B cell (primary cell): ENCODE results near the gene TCL1A. TPM values are rescaled to one million over a fixed set of nuclear protein-coding genes. Genes with fewer than 3 reads are reported as not detected.
A peak's percentile ranks its signal among the peaks of the same experiment; 100 is the strongest.

Experiments used
- ATAC-seq: fragments of 200-7000 bp; cut with Tn5 transposase; one replicate; pipeline ENCODE4 v1.10.0; 2021; ENCODE audit warnings: low read depth, mild to moderate bottlenecking, moderate number of reproducible peaks, moderate library complexity
- CTCF ChIA-PET: fragments of 350-600 bp; sonication (Branson Sonifier 250); formaldehyde crosslinking; loops from one replicate; lab custom pipeline; 2021; ENCODE audit warnings: antibody characterized with exemption, inconsistent platforms; lab: Charles Lee
- POLR2A ChIA-PET: fragments of 350-600 bp; sonication (Branson Sonifier 250); formaldehyde crosslinking; loops from one replicate; lab custom pipeline; 2021; ENCODE audit warnings: antibody characterized with exemption; lab: Charles Lee
- DNase-seq: peaks from one replicate; pipeline ENCODE4 v3.0.0; 2013
- H2AFZ ChIP-seq: 2 replicates; pipeline ENCODE4 v1.6.1; 2012; ENCODE audit warnings: mild to moderate bottlenecking, low read depth, low read length; ENCODE audit not compliant: insufficient read depth, poor library complexity, severe bottlenecking
- H3K27ac ChIP-seq, 2 donors: 1 replicate in 1 of 2; 2 replicates in 1 of 2; pipeline ENCODE4 v1.5.1; 2012 to 2013; ENCODE audit warnings: low read length in 2 of 2, mild to moderate bottlenecking in 2 of 2, moderate library complexity in 1 of 2
- H3K27me3 ChIP-seq, 4 experiments: fragments of 200-600 bp in 1 of 4; sonication (generic) in 1 of 4; replicated peaks in 1 of 4; 1 replicate in 2 of 4; 2 replicates in 2 of 4; pipeline versions ENCODE4 v1.6.1 to v1.7.0; 2013 to 2016; ENCODE audit warnings: low read length in 3 of 4, mild to moderate bottlenecking in 2 of 4, mixed read lengths in 1 of 4, moderate library complexity in 1 of 4; ENCODE audit not compliant: insufficient read depth in 4 of 4, control insufficient read depth in 3 of 4; ENCODE audit errors: control extremely low read depth in 1 of 4
- H3K36me3 ChIP-seq, 2 experiments: replicated peaks in 1 of 2; 1 replicate in 1 of 2; 2 replicates in 1 of 2; pipeline versions ENCODE4 v1.6.1 to v1.7.1; 2013; ENCODE audit warnings: low read length in 1 of 2; ENCODE audit not compliant: insufficient read depth in 2 of 2, control insufficient read depth in 1 of 2; ENCODE audit errors: control extremely low read depth in 1 of 2, extremely low read depth in 1 of 2
- H3K4me1 ChIP-seq, 2 donors: fragments of 200-600 bp in 1 of 2; sonication (generic) in 1 of 2; 1 replicate in 1 of 2; 2 replicates in 1 of 2; pipeline versions ENCODE4 v1.5.1 to v1.6.1; 2013 to 2017; ENCODE audit warnings: low read length in 2 of 2; ENCODE audit not compliant: control insufficient read depth in 2 of 2, insufficient read depth in 2 of 2
- H3K4me2 ChIP-seq: replicated peaks from 2 replicates; pipeline ENCODE3; 2012; ENCODE audit warnings: mild to moderate bottlenecking, low read depth, low read length; ENCODE audit not compliant: poor library complexity, severe bottlenecking
- H3K4me3 ChIP-seq, 5 experiments: fragments of 200-600 bp in 1 of 5; sonication (generic) in 1 of 5; 1 replicate in 3 of 5; 2 replicates in 2 of 5; pipeline versions ENCODE4 v1.5.1 to v1.7.0; 2011 to 2016; ENCODE audit warnings: low read length in 4 of 5, mild to moderate bottlenecking in 4 of 5, low read depth in 2 of 5, control low read depth in 1 of 5, moderate library complexity in 1 of 5; ENCODE audit not compliant: insufficient read depth in 1 of 5; ENCODE audit errors: control extremely low read depth in 1 of 5, extremely low read depth in 1 of 5
- H3K79me2 ChIP-seq: fragments of 200-600 bp; sonication (generic); one replicate; pipeline ENCODE4 v1.6.0; 2016; ENCODE audit warnings: low read length; ENCODE audit not compliant: control insufficient read depth, insufficient read depth
- H3K9ac ChIP-seq: fragments of 200-600 bp; sonication (generic); 2 replicates; pipeline ENCODE4 v1.6.1; 2017; ENCODE audit warnings: mild to moderate bottlenecking, low read length, moderate library complexity
- H3K9me3 ChIP-seq, 3 donors: one replicate each; pipeline versions ENCODE4 v1.6.1 to v1.7.1; 2013; ENCODE audit warnings: low read length in 2 of 3; ENCODE audit not compliant: control insufficient read depth in 2 of 3, insufficient read depth in 1 of 3; ENCODE audit errors: control extremely low read depth in 1 of 3
- H4K20me1 ChIP-seq: 2 replicates; pipeline ENCODE4 v1.6.0; 2012; ENCODE audit warnings: mild to moderate bottlenecking, low read length; ENCODE audit not compliant: insufficient read depth, control insufficient read depth, poor library complexity, severe bottlenecking
- H3K27ac Mint-ChIP-seq: one replicate; pipeline ENCODE4 v1.8.0; 2021; ENCODE audit warnings: mixed read lengths
- H3K27me3 Mint-ChIP-seq: one replicate; pipeline ENCODE4 v1.8.0; 2021; ENCODE audit warnings: mixed read lengths
- H3K4me1 Mint-ChIP-seq: one replicate; pipeline ENCODE4 v1.8.0; 2021; ENCODE audit warnings: mixed read lengths
- H3K4me3 Mint-ChIP-seq: one replicate; pipeline ENCODE4 v1.8.0; 2021; ENCODE audit warnings: mixed read lengths
- H3K9me3 Mint-ChIP-seq: one replicate; pipeline ENCODE4 v1.8.0; 2022; ENCODE audit warnings: mixed read lengths; ENCODE audit not compliant: insufficient read depth
- CTCF ChIP-seq: fragments of 200-600 bp; IDR thresholded peaks from one replicate; pipeline ENCODE4 v1.8.0; 2022; ENCODE audit warnings: antibody characterized with exemption, mild to moderate bottlenecking
- EZH2 ChIP-seq: IDR thresholded peaks from 2 replicates; pipeline ENCODE4 v1.6.1; 2012; ENCODE audit warnings: borderline replicate concordance, low read depth, mild to moderate bottlenecking, moderate library complexity, low read length; ENCODE audit not compliant: insufficient read depth, poor library complexity, severe bottlenecking
- WGBS: methylation state at CpG from one replicate; pipeline ENCODE4 v1.1.5; 2013; ENCODE audit warnings: missing lambda C conversion rate; ENCODE audit not compliant: insufficient coverage; 5-methylcytosine and 5-hydroxymethylcytosine counted together
- intact Hi-C: fragments of 100-400 bp; cut with micrococcal nuclease; formaldehyde crosslinking; loops from one replicate; pipeline ENCODE4 v1.10.0; 2022
- polyA plus RNA-seq: library from polyadenylated mRNA; depleted of rRNA; stranded (reverse); fragments of >200 nt; gene quantifications from 2 replicates; pipeline ENCODE4 v1.2.3, GENCODE V29; 2012
- total RNA-seq, 2 donors: library from RNA; stranded (reverse); fragments of 120-200 nt in 1 of 2; gene quantifications; 1 replicate in 1 of 2; 2 replicates in 1 of 2; pipeline versions ENCODE4 v1.2.3 to v1.2.4, GENCODE V29; 2013 to 2022

TCL1A gene
- total and polyA plus RNA-seq, 2 donors (not counting 1 experiment from before 2014, with no cell fraction given): 272 to 770 TPM

GRCh38 chr14:95689441-95689840 lies 24.5 kb downstream of the TCL1A start:
- peaks cover 54% of the 10 kb centered on the region for H3K4me1 Mint-ChIP-seq
- no CpG with 5 or more reads among the region's 5 CpGs for WGBS
- TF ChIP-seq CTCF (no peak), EZH2 (no peak)
- Histone ChIP-seq H3K27me3 (no peaks in the 10 kb centered on the region), H3K9ac (no peak overlapping the region), H3K9me3 (peaks cover 0 to 10% (median 0%) of the 10 kb centered on the region in 3 donors), H3K4me1 (peaks cover 53 to 62% of the 10 kb centered on the region in 2 donors), H3K4me3 (no peak overlapping the region), H2AFZ (no peak overlapping the region), H4K20me1 (no peaks in the 10 kb centered on the region), H3K4me2 (no peak overlapping the region), H3K79me2 (peaks cover 31% of the 10 kb centered on the region), H3K36me3 (peaks cover 0 to 7% of the 10 kb centered on the region in 2 experiments), H3K27ac (no peak overlapping the region)
- DNase-seq: no peak
- intact Hi-C loops: no loop called here
- no peak for ATAC-seq
- no peak overlapping the region for H3K4me3 Mint-ChIP-seq
- no peak overlapping the region for H3K27ac Mint-ChIP-seq
- ChIA-PET CTCF (no interaction called here), POLR2A (interaction anchor here (0.7 kb wide), 1 partner anchor 20 kb away, joined by 4 read pairs; no protein-coding TSS in a partner anchor)
- H3K9me3 Mint-ChIP-seq: no peaks in the 10 kb centered on the region
- peaks cover 31% of the 10 kb centered on the region for H3K27me3 Mint-ChIP-seq

- Histone ChIP-seq H3K4me2 (no peak overlapping the region), H2AFZ (no peak overlapping the region), H3K4me3 (no peak overlapping the region), H3K79me2 (peaks cover 18% of the 10 kb centered on the region), H3K36me3 (no peaks in the 10 kb centered on the region), H3K9me3 (peaks cover 0 to 10% (median 0%) of the 10 kb centered on the region in 3 donors), H3K4me1 (peaks cover 46 to 47% of the 10 kb centered on the region in 2 donors), H3K27me3 (no peaks in the 10 kb centered on the region), H3K27ac (no peak overlapping the region), H4K20me1 (no peaks in the 10 kb centered on the region), H3K9ac (no peak overlapping the region)
- no CpG with 5 or more reads among the region's 2 CpGs for WGBS
- no peak for DNase-seq
- CTCF ChIA-PET: interaction anchor here (1.3 to 1.8 kb wide), 4 partner anchors 87 to 307 kb away, joined by 4 to 6 read pairs (median 4); no protein-coding TSS in a partner anchor
- Mint-ChIP-seq H3K9me3 (no peaks in the 10 kb centered on the region), H3K27ac (peak overlapping the region; percentile 20), H3K4me1 (peaks cover 55% of the 10 kb centered on the region), H3K27me3 (peaks cover 24% of the 10 kb centered on the region), H3K4me3 (no peak overlapping the region)
- intact Hi-C loops: no loop called here
- POLR2A ChIA-PET: interaction anchor here (0.6 kb wide), 1 partner anchor 17 kb away, joined by 3 read pairs; no protein-coding TSS in a partner anchor
- no peak for TF ChIP-seq CTCF
- TF ChIP-seq EZH2: no peak
- no peak for ATAC-seq
Observed at GRCh38 chr14:95686935-95687334, 27.0 kb downstream of the TCL1A start.
